Breast epithelium (tissue), 4 donors: ENCODE data around the gene GTPBP1. TPM values are rescaled to one million over a fixed set of nuclear protein-coding genes. Genes with fewer than 3 reads are reported as not detected.

Experiments used
- DNase-seq, 2 donors: peaks; one replicate each; pipeline ENCODE4 v3.0.0-alpha.2; 2019; ENCODE audit warnings: low spot score in 2 of 2
- H3K27ac ChIP-seq, 2 donors: fragments of 200-600 bp; sonication (generic) in 1 of 2; one replicate each; pipeline ENCODE4 v1.5.1; 2016 to 2019; ENCODE audit warnings: mild to moderate bottlenecking in 1 of 2
- H3K27me3 ChIP-seq, 2 donors: fragments of 200-600 bp; sonication (generic) in 1 of 2; one replicate each; pipeline versions ENCODE4 v1.5.1 to v1.6.0; 2017 to 2019; ENCODE audit warnings: control low read depth in 1 of 2, mild to moderate bottlenecking in 1 of 2
- H3K36me3 ChIP-seq: fragments of 200-600 bp; one replicate; pipeline ENCODE4 v1.5.1; 2019
- H3K4me1 ChIP-seq, 2 donors: fragments of 200-600 bp; sonication (generic); one replicate each; pipeline ENCODE4 v1.5.1; 2016 to 2019; ENCODE audit warnings: control low read depth in 1 of 2
- H3K4me3 ChIP-seq, 3 donors: fragments of 200-600 bp; sonication (generic); 1 replicate in 2 of 3; 2 replicates in 1 of 3; pipeline ENCODE4 v1.5.1; 2016 to 2019; ENCODE audit warnings: mild to moderate bottlenecking in 3 of 3, moderate library complexity in 2 of 3
- H3K9me3 ChIP-seq, 2 donors: fragments of 200-600 bp; sonication (generic) in 1 of 2; one replicate each; pipeline ENCODE4 v1.5.1; 2016 to 2019; ENCODE audit warnings: control low read depth in 1 of 2
- POLR2A ChIP-seq: fragments of 450-650 bp; IDR thresholded peaks from one replicate; pipeline ENCODE4 v1.6.1; 2016; ENCODE audit warnings: antibody characterized with exemption, mild to moderate bottlenecking, moderate library complexity
- POLR2AphosphoS5 ChIP-seq, 3 donors: sonication (generic); formaldehyde crosslinking; IDR thresholded peaks; one replicate each; pipeline ENCODE4 v1.6.1; 2017; ENCODE audit warnings: antibody characterized with exemption in 3 of 3
- intact Hi-C: fragments of 100-400 bp; cut with DNase I; formaldehyde crosslinking; loops from one replicate; pipeline ENCODE4 v1.15.1; 2023; ENCODE audit warnings: low total_unique reads
- total RNA-seq, 3 donors: library from RNA; depleted of rRNA; stranded (reverse); fragments of >200 nt; gene quantifications; one replicate each; pipeline ENCODE4 v1.1.0, GENCODE V29; 2016
- TF ChIP-seq, protein P1 (sequence below), 3 donors: fragments of 450-650 bp; IDR thresholded peaks; one replicate each; pipeline ENCODE4 v1.5.1; 2016 to 2017; ENCODE audit warnings: antibody characterized with exemption in 3 of 3, mild to moderate bottlenecking in 3 of 3, moderate library complexity in 3 of 3

The GTPBP1 gene
- total RNA-seq, 3 donors from 2014 or later = 32.3 to 58.7 (median 56.9) TPM

DNA sequence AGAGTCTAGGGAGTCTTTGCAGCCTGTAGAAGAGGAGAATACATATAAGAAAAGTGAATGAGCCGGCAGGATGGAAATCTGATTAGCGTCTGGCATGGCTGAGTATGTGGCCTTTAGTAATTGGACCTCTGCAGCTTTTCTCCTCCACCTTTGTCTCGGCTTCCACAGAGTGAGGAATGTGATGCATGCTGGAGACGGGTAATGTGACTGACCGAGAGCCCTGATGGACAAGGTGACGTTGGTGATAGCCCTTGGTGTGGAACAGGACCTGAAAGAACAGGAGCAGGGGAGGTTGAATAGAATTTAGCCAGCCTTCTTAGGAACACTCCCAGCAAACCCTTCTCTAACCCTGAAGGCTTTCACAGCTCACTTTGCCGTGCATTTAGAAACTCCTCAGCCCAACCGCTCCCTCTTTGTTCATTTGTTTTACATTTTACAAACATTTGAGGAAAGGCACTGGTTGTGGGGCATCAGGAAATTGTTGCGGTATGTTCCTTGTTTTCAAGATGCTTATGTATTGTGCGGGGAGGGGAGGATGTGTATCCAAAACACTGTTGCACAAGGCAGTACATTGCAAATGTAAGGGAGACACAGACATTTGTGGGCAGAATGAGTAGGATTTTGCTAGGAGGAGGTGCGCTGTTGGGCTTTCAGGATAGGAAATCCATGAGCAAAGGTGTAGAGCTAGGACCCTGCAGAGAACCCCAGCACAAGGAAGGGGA, 6.9 kb downstream of the GTPBP1 start:
- Histone ChIP-seq H3K4me3 (no peak overlapping the region), H3K9me3 (no peaks in the 10 kb centered on the region), H3K36me3 (no peaks in the 10 kb centered on the region), H3K4me1 (peaks cover 4 to 10% of the 10 kb centered on the region in 2 donors), H3K27ac (no peak overlapping the region), H3K27me3 (no peaks in the 10 kb centered on the region)
- no peak for DNase-seq
- TF ChIP-seq, protein P1, sequence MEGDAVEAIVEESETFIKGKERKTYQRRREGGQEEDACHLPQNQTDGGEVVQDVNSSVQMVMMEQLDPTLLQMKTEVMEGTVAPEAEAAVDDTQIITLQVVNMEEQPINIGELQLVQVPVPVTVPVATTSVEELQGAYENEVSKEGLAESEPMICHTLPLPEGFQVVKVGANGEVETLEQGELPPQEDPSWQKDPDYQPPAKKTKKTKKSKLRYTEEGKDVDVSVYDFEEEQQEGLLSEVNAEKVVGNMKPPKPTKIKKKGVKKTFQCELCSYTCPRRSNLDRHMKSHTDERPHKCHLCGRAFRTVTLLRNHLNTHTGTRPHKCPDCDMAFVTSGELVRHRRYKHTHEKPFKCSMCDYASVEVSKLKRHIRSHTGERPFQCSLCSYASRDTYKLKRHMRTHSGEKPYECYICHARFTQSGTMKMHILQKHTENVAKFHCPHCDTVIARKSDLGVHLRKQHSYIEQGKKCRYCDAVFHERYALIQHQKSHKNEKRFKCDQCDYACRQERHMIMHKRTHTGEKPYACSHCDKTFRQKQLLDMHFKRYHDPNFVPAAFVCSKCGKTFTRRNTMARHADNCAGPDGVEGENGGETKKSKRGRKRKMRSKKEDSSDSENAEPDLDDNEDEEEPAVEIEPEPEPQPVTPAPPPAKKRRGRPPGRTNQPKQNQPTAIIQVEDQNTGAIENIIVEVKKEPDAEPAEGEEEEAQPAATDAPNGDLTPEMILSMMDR (IDR thresholded peaks at IDR 0.05) = no peak
- intact Hi-C loops = no loop called here

DNA sequence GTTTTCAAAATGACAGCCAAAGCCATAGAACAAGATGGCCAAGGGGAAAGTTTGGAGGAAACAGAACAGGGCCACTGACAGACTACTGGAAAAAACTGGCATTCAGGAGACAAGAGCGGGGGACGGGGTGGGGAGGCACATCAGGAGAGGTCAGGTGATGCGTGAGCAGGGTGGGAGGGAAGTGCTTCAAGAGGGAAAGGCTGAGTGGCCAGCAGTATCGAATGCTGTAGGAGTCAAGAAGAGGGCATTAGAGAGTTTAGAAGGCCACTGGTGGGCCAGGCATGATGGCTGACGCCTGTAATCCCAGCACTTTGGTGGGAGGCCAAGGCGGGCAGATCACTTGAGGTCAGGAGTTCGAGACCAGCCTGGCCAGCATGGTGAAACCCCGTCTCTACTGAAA, 8.2 kb downstream of the GTPBP1 start:
- Histone ChIP-seq H3K27ac (no peak overlapping the region), H3K27me3 (no peaks in the 10 kb centered on the region), H3K4me1 (no peaks in the 10 kb centered on the region), H3K36me3 (no peaks in the 10 kb centered on the region), H3K4me3 (no peak overlapping the region), H3K9me3 (no peaks in the 10 kb centered on the region)
- DNase-seq = peak in 1 of 2 donors; percentile 45
- TF ChIP-seq, protein P1 (IDR thresholded peaks at IDR 0.05) = no peak
- TF ChIP-seq POLR2AphosphoS5 (IDR thresholded peaks at IDR 0.05) (no peak), POLR2A (no peak)
- intact Hi-C loops = no loop called here

DNA sequence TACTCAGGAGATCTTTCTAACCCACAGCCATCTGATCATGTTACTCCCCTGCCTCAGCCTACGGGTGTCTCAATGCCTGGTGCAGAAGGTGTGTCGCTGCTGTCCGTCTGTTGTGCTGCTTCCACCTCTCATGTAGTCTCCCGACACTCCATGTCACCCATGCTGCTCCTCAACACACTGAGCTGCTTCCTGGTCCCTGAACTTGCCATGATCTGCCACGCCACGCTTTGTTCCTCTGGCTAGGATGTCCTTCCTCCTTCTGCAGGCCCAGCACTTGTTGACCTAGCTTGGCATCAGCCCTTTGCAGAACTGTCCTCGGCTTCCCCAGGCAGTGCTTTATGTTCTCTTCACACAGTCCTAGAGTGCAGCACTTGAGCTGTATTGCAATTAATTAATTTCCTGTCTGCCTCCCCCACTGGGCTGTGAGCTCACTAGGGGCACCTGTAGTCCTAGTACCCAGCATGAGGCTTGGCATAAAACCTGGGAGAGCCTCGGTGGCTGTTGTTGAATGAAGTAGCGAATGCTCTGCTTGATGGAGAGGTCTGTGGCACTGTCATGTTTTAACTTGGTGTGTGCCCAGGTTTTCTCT, 9.5 kb downstream of the GTPBP1 start:
- DNase-seq = peak in 1 of 2 donors; percentile 31
- no peaks in the 10 kb centered on the region for H3K9me3 ChIP-seq
- no peak overlapping the region for H3K27ac ChIP-seq
- intact Hi-C loops = no loop called here
- no peak overlapping the region for H3K4me3 ChIP-seq
- no peaks in the 10 kb centered on the region for H3K27me3 ChIP-seq
- no peaks in the 10 kb centered on the region for H3K36me3 ChIP-seq
- H3K4me1 ChIP-seq = no peaks in the 10 kb centered on the region
- TF ChIP-seq, protein P1 (IDR thresholded peaks at IDR 0.05) = no peak
- TF ChIP-seq POLR2A = no peak
- TF ChIP-seq POLR2AphosphoS5 (IDR thresholded peaks at IDR 0.05) = no peak

DNA sequence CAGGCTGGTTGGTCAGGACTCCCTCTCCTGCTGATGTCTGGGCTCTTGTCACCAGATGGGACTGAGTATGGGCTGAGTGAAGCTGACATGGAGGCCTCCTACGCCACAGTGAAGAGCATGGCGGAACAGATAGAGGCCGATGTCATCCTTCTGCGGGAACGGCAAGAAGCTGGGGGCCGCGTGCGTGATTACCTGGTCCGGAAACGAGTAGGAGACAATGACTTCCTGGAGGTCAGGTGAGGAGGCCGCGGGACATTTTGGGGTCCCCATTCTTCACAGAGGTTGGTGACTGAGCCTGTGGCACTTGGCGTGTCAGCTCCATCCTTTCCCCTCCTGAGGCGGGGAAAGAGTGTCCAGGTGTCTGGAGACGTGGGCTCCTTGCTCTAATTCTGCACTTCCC, 10.1 kb downstream of the GTPBP1 start:
- no peaks in the 10 kb centered on the region for H3K27me3 ChIP-seq
- no peak overlapping the region for H3K4me3 ChIP-seq
- TF ChIP-seq POLR2A (no peak), POLR2AphosphoS5 (IDR thresholded peaks at IDR 0.05) (no peak)
- TF ChIP-seq, protein P1 (IDR thresholded peaks at IDR 0.05) = no peak
- H3K27ac ChIP-seq = no peak overlapping the region
- H3K9me3 ChIP-seq = no peaks in the 10 kb centered on the region
- H3K36me3 ChIP-seq = no peaks in the 10 kb centered on the region
- no peaks in the 10 kb centered on the region for H3K4me1 ChIP-seq
- intact Hi-C loops = no loop called here
- DNase-seq = no peak

DNA sequence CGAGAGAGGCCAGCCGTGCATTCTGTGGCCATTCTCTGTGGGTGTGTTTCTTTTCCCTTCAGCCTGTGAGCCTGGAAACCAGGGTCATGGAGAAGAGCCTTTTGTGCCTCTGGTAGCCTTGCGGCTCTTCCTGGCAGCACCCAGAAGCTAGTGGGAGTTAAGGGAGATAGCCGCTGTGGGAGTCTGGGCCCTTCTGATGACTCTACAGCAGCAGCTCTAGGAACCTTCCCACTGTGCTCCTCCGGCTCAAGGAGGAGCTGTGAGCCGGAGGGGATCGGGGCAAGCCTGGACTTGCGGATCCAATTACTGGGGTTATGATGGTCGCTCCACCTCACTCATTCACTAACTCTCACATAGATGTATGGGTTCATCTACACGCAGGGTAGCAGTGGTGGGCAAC, 10.5 kb downstream of the GTPBP1 start:
- no peaks in the 10 kb centered on the region for H3K4me1 ChIP-seq
- intact Hi-C loops = no loop called here
- no peaks in the 10 kb centered on the region for H3K9me3 ChIP-seq
- H3K36me3 ChIP-seq = no peaks in the 10 kb centered on the region
- H3K27ac ChIP-seq = no peak overlapping the region
- no peak overlapping the region for H3K4me3 ChIP-seq
- no peak for DNase-seq
- TF ChIP-seq POLR2A (no peak), POLR2AphosphoS5 (IDR thresholded peaks at IDR 0.05) (no peak)
- TF ChIP-seq, protein P1 (IDR thresholded peaks at IDR 0.05) = no peak
- no peaks in the 10 kb centered on the region for H3K27me3 ChIP-seq
